Activated CD4-positive, alpha-beta T cell treated with anti-CD3 and anti-CD28 coated beads for 36 hours (primary cell): ENCODE measurements around the gene SMPD2. TPM values are rescaled to one million over a fixed set of nuclear protein-coding genes. Genes with fewer than 3 reads are reported as not detected.

ENCODE experiments used
- ATAC-seq: fragments of 200-7000 bp; cut with Tn5 transposase; one replicate; pipeline ENCODE4 v1.10.0; 2021; ENCODE audit warnings: mild to moderate bottlenecking, moderate library complexity
- CTCF ChIA-PET: fragments of 350-600 bp; sonication (Branson Sonifier 250); formaldehyde crosslinking; loops from one replicate; lab custom pipeline; 2021; ENCODE audit warnings: antibody characterized with exemption; lab: Charles Lee
- POLR2A ChIA-PET: fragments of 350-600 bp; sonication (Branson Sonifier 250); formaldehyde crosslinking; loops from one replicate; lab custom pipeline; 2021; ENCODE audit warnings: antibody characterized with exemption, inconsistent platforms; lab: Charles Lee
- DNase-seq: peaks from one replicate; pipeline ENCODE4 v3.0.0-alpha.2; 2020
- H3K27ac Mint-ChIP-seq: one replicate; pipeline ENCODE4 v1.8.0; 2021; ENCODE audit warnings: mixed read lengths
- H3K27me3 Mint-ChIP-seq: one replicate; pipeline ENCODE4 v1.8.0; 2021; ENCODE audit warnings: mixed read lengths
- H3K36me3 Mint-ChIP-seq: one replicate; pipeline ENCODE4 v1.8.0; 2021; ENCODE audit warnings: low read depth, mixed read lengths
- H3K4me1 Mint-ChIP-seq: one replicate; pipeline ENCODE4 v1.8.0; 2021; ENCODE audit warnings: mixed read lengths
- H3K4me3 Mint-ChIP-seq: one replicate; pipeline ENCODE4 v1.8.0; 2021; ENCODE audit warnings: mild to moderate bottlenecking, moderate library complexity, mixed read lengths
- H3K9me3 Mint-ChIP-seq: one replicate; pipeline ENCODE4 v1.8.0; 2021; ENCODE audit warnings: low read depth, mixed read lengths
- intact Hi-C, 2 experiments: fragments of 100-400 bp; cut with DNase I in 1 of 2; cut with micrococcal nuclease in 1 of 2; formaldehyde crosslinking; loops; one replicate each; pipeline versions ENCODE4 v1.14.2 to v1.15.1; 2022 to 2024; cut with DNase I, micrococcal nuclease
- total RNA-seq, 2 experiments: library from RNA; stranded (reverse); gene quantifications; one replicate each; pipeline ENCODE4 v1.2.3, GENCODE V29; 2021

The SMPD2 gene
- total RNA-seq, 2 experiments from 2014 or later: 7.5 to 9.5 TPM

DNA sequence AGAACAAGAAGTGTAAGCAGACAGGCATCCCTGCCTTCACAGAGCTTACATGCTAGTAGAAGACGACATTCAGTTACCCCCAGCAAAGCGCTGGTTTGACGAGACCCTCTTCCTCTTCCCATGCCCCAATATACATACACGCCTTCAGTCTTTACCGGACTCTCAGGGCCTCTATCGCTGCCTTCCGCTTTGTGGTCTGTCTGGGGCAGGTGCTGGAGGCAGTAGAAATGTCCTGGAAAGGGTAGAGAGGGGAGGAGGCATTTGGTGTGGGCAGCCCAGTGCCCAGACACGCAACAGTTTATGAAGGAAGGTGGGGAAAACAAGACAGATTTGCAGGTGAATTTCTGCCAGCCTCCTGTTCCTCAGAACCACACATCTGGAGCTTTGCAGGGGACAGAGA is 6.0 kb downstream of the SMPD2 start:
- Mint-ChIP-seq H3K27me3 (no peaks in the 10 kb centered on the region), H3K4me3 (no peak overlapping the region), H3K36me3 (peaks cover 24% of the 10 kb centered on the region), H3K4me1 (peaks cover 29% of the 10 kb centered on the region), H3K9me3 (no peaks in the 10 kb centered on the region), H3K27ac (no peak overlapping the region)
- CTCF ChIA-PET: interaction anchor here (0.6 kb wide), 1 partner anchor 19 kb away, joined by 3 read pairs; no protein-coding TSS in a partner anchor
- POLR2A ChIA-PET: no interaction called here
- DNase-seq (no peak), ATAC-seq (no peak)
- intact Hi-C loops: no loop called here

- DNase-seq (no peak), ATAC-seq (no peak)
- CTCF ChIA-PET: no interaction called here
- Mint-ChIP-seq H3K27me3 (no peaks in the 10 kb centered on the region), H3K27ac (no peak overlapping the region), H3K9me3 (no peaks in the 10 kb centered on the region), H3K4me3 (no peak overlapping the region), H3K36me3 (peaks cover 22% of the 10 kb centered on the region), H3K4me1 (peaks cover 23% of the 10 kb centered on the region)
- intact Hi-C loops: no loop called here
- POLR2A ChIA-PET: no interaction called here
Measured at GRCh38 chr6:109447087-109447486, 6.6 kb downstream of the SMPD2 start.

DNA sequence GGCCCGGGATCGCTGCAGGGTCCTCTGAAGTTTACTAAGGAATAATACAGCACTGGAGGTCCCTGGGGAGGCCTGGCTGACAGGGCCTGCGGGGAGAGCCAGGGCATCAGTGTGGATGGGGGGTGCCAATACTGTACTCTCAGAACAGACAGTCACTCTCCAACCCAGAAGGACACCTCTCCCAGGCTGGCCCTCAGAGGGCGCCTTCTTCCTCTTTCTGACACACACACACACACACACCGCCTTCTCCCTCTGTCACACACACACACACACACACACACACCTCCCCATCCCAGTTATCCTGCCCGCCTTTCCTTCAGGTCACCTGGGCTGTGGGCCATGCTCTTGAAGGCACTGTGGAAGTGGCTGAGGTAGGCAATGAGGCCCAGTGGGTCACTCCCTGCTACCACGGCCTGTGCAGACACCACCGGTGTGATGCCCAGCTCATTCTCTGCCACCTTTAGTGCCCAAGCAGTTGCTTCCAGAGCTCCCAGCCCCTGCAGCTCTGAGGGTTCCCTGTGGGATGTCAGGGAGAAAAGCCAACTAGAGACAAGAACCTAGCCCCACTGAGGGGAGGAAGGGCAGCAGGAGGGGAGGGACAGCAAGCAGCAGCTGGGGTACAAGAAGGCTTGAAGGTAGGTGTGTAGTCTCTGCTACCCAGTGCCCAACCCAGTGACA is 7.5 kb downstream of the SMPD2 start:
- Mint-ChIP-seq H3K27me3 (no peaks in the 10 kb centered on the region), H3K4me3 (no peak overlapping the region), H3K27ac (peak overlapping the region; percentile 17), H3K9me3 (no peaks in the 10 kb centered on the region), H3K4me1 (peaks cover 15% of the 10 kb centered on the region), H3K36me3 (peaks cover 17% of the 10 kb centered on the region)
- ChIA-PET CTCF (interaction anchor here (1.2 kb wide), 1 partner anchor 20 kb away, joined by 3 read pairs; no protein-coding TSS in a partner anchor), POLR2A (no interaction called here)
- intact Hi-C loops: no loop called here
- DNase-seq (no peak), ATAC-seq (no peak)

DNA sequence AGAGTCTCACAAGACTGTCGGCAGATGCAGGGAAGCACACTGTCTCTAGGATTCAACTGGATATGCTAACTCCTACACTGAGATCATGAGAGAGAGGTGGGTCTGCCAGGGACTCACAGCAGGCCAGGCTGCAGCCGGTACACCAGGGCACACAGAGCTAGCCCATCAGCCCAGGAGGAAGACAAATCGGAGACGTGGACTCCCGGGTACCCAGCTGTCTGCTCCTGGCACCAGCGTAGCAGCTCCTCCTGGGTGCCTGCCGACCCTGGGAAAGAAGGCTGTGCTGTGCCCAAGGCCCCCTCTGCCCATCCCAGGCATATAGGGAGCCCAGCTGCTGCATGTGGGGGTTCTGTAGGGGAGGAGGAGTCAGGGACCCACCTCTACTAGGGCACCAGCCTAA is 8.1 kb downstream of the SMPD2 start:
- DNase-seq (no peak), ATAC-seq (no peak)
- Mint-ChIP-seq H3K9me3 (no peaks in the 10 kb centered on the region), H3K36me3 (peaks cover 13% of the 10 kb centered on the region), H3K27me3 (no peaks in the 10 kb centered on the region), H3K27ac (peak overlapping the region; percentile 16), H3K4me3 (no peak overlapping the region), H3K4me1 (peaks cover 18% of the 10 kb centered on the region)
- ChIA-PET CTCF (interaction anchor here (0.6 to 1.2 kb wide), 2 partner anchors 21 kb away, joined by 3 read pairs; no protein-coding TSS in a partner anchor), POLR2A (no interaction called here)
- intact Hi-C loops: no loop called here

- H3K4me1 Mint-ChIP-seq: peaks cover 24% of the 10 kb centered on the region
- DNase-seq (no peak), ATAC-seq (no peak)
- ChIA-PET CTCF (interaction anchor here (0.6 to 1.2 kb wide), 2 partner anchors 20 to 22 kb away, joined by 3 read pairs; no protein-coding TSS in a partner anchor), POLR2A (interaction anchor here (0.6 to 1.0 kb wide), 2 partner anchors 22 to 76 kb away, joined by 3 to 5 read pairs; no protein-coding TSS in a partner anchor)
- no peak overlapping the region for H3K27ac Mint-ChIP-seq
- intact Hi-C loops: no loop called here
- H3K27me3 Mint-ChIP-seq: no peaks in the 10 kb centered on the region
- peaks cover 13% of the 10 kb centered on the region for H3K36me3 Mint-ChIP-seq
- no peaks in the 10 kb centered on the region for H3K9me3 Mint-ChIP-seq
- no peak overlapping the region for H3K4me3 Mint-ChIP-seq
Measured at GRCh38 chr6:109449064-109449794, 8.7 kb downstream of the SMPD2 start.

GRCh38 chr6:109449795-109450673 is 9.5 kb downstream of the SMPD2 start:
- peak; percentile 43 for DNase-seq
- no peaks in the 10 kb centered on the region for H3K9me3 Mint-ChIP-seq
- ChIA-PET CTCF (interaction anchor here (1.4 kb wide), 1 partner anchor 8 kb away, joined by 3 read pairs; no protein-coding TSS in a partner anchor), POLR2A (interaction anchor here (0.6 to 1.0 kb wide), 3 partner anchors 9 to 76 kb away, joined by 3 to 5 read pairs (median 3); no protein-coding TSS in a partner anchor)
- H3K4me1 Mint-ChIP-seq: peaks cover 28% of the 10 kb centered on the region
- intact Hi-C loops: no loop called here
- no peak overlapping the region for H3K4me3 Mint-ChIP-seq
- H3K36me3 Mint-ChIP-seq: peaks cover 10% of the 10 kb centered on the region
- no peak overlapping the region for H3K27ac Mint-ChIP-seq
- H3K27me3 Mint-ChIP-seq: no peaks in the 10 kb centered on the region
- ATAC-seq: peak; percentile 60

GRCh38 chr6:109450801-109451200 is 10.3 kb downstream of the SMPD2 start:
- POLR2A ChIA-PET: interaction anchor here (0.6 kb wide), 1 partner anchor 9 kb away, joined by 3 read pairs; no protein-coding TSS in a partner anchor
- Mint-ChIP-seq H3K27me3 (no peaks in the 10 kb centered on the region), H3K36me3 (peaks cover 4% of the 10 kb centered on the region), H3K4me1 (peaks cover 30% of the 10 kb centered on the region), H3K4me3 (no peak overlapping the region), H3K9me3 (no peaks in the 10 kb centered on the region), H3K27ac (peak overlapping the region; percentile 3)
- CTCF ChIA-PET: interaction anchor here (1.4 kb wide), 1 partner anchor 9 kb away, joined by 3 read pairs; no protein-coding TSS in a partner anchor
- DNase-seq: no peak
- intact Hi-C loops: no loop called here
- no peak for ATAC-seq

GRCh38 chr6:109451376-109451775 is 10.9 kb downstream of the SMPD2 start:
- no peak for DNase-seq
- Mint-ChIP-seq H3K4me1 (peaks cover 32% of the 10 kb centered on the region), H3K27me3 (no peaks in the 10 kb centered on the region), H3K27ac (no peak overlapping the region), H3K36me3 (peaks cover 4% of the 10 kb centered on the region), H3K4me3 (no peak overlapping the region), H3K9me3 (no peaks in the 10 kb centered on the region)
- intact Hi-C loops: no loop called here
- POLR2A ChIA-PET: no interaction called here
- ATAC-seq: no peak
- CTCF ChIA-PET: no interaction called here

DNA sequence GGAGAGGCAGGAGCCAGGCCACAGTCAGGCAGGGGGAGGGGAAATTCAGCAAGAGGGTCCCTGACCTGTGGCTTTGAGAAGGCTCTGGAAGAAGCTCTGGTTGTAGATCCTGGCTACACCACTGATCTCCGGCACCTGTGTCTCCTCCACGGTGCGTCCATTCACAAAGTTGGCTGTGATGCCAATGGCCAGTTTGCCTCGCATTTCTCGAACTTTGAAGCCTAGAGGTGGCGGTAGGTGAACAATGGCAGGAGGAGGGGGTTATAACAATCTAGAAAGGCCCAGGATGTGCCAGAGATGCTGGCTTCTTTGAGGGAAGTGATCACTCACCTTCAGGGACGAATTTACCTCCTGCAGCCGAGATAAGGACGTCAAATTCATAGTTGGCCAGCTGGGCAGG is 11.7 kb downstream of the SMPD2 start:
- Mint-ChIP-seq H3K27ac (no peak overlapping the region), H3K4me1 (peaks cover 40% of the 10 kb centered on the region), H3K36me3 (peaks cover 7% of the 10 kb centered on the region), H3K4me3 (no peak overlapping the region), H3K27me3 (no peaks in the 10 kb centered on the region), H3K9me3 (no peaks in the 10 kb centered on the region)
- intact Hi-C loops: no loop called here
- DNase-seq: no peak
- POLR2A ChIA-PET: no interaction called here
- CTCF ChIA-PET: interaction anchor here (0.6 to 3.9 kb wide), 2 partner anchors 10 to 437 kb away, joined by 4 to 25 read pairs; partner anchors contain the start of genes PPIL6 and SMPD2
- ATAC-seq: no peak

DNA sequence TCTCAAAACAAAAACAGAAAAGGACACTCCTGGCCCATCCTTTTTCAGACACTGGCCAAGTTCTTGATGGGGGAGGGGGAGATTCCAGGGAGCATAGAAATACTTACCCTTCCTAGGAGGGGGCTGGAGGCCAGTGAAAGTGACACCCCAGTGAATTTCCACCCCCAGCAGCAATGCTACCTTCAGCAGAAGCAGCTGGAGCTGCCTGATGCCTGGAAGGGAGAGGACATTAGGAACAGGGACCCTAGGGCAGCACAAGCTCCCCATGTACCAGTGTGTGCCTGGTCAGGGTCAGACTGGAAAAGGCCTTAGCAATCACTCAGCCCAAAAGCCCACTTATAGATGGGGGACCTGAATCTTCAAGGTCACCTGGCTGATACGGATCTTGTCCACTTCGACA is 12.6 kb downstream of the SMPD2 start:
- H3K4me3 Mint-ChIP-seq: no peak overlapping the region
- no peaks in the 10 kb centered on the region for H3K9me3 Mint-ChIP-seq
- peaks cover 50% of the 10 kb centered on the region for H3K4me1 Mint-ChIP-seq
- no peaks in the 10 kb centered on the region for H3K27me3 Mint-ChIP-seq
- intact Hi-C loops: no loop called here
- peaks cover 13% of the 10 kb centered on the region for H3K36me3 Mint-ChIP-seq
- no peak overlapping the region for H3K27ac Mint-ChIP-seq
- no peak for ATAC-seq
- DNase-seq: no peak
- POLR2A ChIA-PET: no interaction called here
- CTCF ChIA-PET: interaction anchor here (0.7 to 3.9 kb wide), 2 partner anchors 11 kb away, joined by 3 to 25 read pairs; partner anchors contain the start of genes PPIL6 and SMPD2
